ENCODE data around the gene QKI. TPM values are rescaled to one million over a fixed set of nuclear protein-coding genes. Genes with fewer than 3 reads are reported as not detected.

QKI gene
- total and polyA plus RNA-seq, 10 of the 15 experiments (the other 5 are each of a cell fraction or from before 2014, with no cell fraction given), result 4.7 to 72.5 (median 38.9) TPM

GRCh38 chr6:163423696-163424095 lies 9.2 kb downstream of the QKI start:
- H3K79me2 ChIP-seq (ENCODE audit: control insufficient read depth, insufficient read depth, low read length), result peaks cover 96% of the 10 kb centered on the region
- RAD21 ChIA-PET (ENCODE audit: unreplicated experiment), result no interaction called here
- in situ Hi-C loops (cut with MboI), result loop anchor here (5.0 kb wide), 1 partner anchor 534 kb away; no protein-coding TSS in a partner anchor
- TF ChIP-seq SMC3 (IDR thresholded peaks at IDR 0.05; ENCODE audit: borderline replicate concordance, low read length) (no peak), RAD51 (IDR thresholded peaks at IDR 0.05) (no peak), SMAD5 (IDR thresholded peaks at IDR 0.05; ENCODE audit: low read depth) (no peak), ZNF24 (IDR thresholded peaks at IDR 0.05) (no peak), HCFC1 (IDR thresholded peaks at IDR 0.05; ENCODE audit: low read length) (no peak), ZNF217 (IDR thresholded peaks at IDR 0.05) (no peak), TAF1 (IDR thresholded peaks at IDR 0.05; ENCODE audit: borderline replicate concordance, low read depth, low read length) (no peak), NFIC (IDR thresholded peaks at IDR 0.05; ENCODE audit: low read depth, low read length) (no peak), SREBF1 (IDR thresholded peaks at IDR 0.05; ENCODE audit: low read length) (no peak), NRF1 (conservative IDR thresholded peaks at IDR 0.05; ENCODE audit: low read depth, low read length) (no peak), ZBED1 (IDR thresholded peaks at IDR 0.05; ENCODE audit: borderline replicate concordance) (no peak), PBX3 (IDR thresholded peaks at IDR 0.05; ENCODE audit: insufficient replicate concordance, low read depth, low read length) (no peak), RB1 (IDR thresholded peaks at IDR 0.05; ENCODE audit: borderline replicate concordance) (no peak)
- TF ChIP-seq, protein P1, sequence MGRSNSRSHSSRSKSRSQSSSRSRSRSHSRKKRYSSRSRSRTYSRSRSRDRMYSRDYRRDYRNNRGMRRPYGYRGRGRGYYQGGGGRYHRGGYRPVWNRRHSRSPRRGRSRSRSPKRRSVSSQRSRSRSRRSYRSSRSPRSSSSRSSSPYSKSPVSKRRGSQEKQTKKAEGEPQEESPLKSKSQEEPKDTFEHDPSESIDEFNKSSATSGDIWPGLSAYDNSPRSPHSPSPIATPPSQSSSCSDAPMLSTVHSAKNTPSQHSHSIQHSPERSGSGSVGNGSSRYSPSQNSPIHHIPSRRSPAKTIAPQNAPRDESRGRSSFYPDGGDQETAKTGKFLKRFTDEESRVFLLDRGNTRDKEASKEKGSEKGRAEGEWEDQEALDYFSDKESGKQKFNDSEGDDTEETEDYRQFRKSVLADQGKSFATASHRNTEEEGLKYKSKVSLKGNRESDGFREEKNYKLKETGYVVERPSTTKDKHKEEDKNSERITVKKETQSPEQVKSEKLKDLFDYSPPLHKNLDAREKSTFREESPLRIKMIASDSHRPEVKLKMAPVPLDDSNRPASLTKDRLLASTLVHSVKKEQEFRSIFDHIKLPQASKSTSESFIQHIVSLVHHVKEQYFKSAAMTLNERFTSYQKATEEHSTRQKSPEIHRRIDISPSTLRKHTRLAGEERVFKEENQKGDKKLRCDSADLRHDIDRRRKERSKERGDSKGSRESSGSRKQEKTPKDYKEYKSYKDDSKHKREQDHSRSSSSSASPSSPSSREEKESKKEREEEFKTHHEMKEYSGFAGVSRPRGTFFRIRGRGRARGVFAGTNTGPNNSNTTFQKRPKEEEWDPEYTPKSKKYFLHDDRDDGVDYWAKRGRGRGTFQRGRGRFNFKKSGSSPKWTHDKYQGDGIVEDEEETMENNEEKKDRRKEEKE (IDR thresholded peaks at IDR 0.05), result no peak
- TF ChIP-seq, protein P2, sequence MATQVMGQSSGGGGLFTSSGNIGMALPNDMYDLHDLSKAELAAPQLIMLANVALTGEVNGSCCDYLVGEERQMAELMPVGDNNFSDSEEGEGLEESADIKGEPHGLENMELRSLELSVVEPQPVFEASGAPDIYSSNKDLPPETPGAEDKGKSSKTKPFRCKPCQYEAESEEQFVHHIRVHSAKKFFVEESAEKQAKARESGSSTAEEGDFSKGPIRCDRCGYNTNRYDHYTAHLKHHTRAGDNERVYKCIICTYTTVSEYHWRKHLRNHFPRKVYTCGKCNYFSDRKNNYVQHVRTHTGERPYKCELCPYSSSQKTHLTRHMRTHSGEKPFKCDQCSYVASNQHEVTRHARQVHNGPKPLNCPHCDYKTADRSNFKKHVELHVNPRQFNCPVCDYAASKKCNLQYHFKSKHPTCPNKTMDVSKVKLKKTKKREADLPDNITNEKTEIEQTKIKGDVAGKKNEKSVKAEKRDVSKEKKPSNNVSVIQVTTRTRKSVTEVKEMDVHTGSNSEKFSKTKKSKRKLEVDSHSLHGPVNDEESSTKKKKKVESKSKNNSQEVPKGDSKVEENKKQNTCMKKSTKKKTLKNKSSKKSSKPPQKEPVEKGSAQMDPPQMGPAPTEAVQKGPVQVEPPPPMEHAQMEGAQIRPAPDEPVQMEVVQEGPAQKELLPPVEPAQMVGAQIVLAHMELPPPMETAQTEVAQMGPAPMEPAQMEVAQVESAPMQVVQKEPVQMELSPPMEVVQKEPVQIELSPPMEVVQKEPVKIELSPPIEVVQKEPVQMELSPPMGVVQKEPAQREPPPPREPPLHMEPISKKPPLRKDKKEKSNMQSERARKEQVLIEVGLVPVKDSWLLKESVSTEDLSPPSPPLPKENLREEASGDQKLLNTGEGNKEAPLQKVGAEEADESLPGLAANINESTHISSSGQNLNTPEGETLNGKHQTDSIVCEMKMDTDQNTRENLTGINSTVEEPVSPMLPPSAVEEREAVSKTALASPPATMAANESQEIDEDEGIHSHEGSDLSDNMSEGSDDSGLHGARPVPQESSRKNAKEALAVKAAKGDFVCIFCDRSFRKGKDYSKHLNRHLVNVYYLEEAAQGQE (IDR thresholded peaks at IDR 0.05; ENCODE audit: low read depth, low read length), result no peak
- TF ChIP-seq, protein P3, sequence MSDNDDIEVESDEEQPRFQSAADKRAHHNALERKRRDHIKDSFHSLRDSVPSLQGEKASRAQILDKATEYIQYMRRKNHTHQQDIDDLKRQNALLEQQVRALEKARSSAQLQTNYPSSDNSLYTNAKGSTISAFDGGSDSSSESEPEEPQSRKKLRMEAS (IDR thresholded peaks at IDR 0.05; ENCODE audit: low read depth, low read length), result no peak

More at GRCh38 chr6:163423696-163424095, 9.2 kb downstream of the QKI start:
- 100% methylated on average over 2 of the region's 2 CpGs for WGBS (ENCODE audit: insufficient coverage, insufficient replicate concordance, low lambda C conversion rate, missing lambda C conversion rate)
- BruUV-seq (replicated peaks), result no TSS peak
- ChIA-PET CTCF (interaction anchor here (0.7 to 1.5 kb wide), 2 partner anchors 11 to 14 kb away, joined by 3 read pairs; no protein-coding TSS in a partner anchor), POLR2A (no interaction called here), SMC1A (ENCODE audit: uncharacterized antibody, unreplicated experiment) (interaction anchor here (1.0 kb wide), 1 partner anchor 13 kb away, joined by 4 read pairs; no protein-coding TSS in a partner anchor)
- intact Hi-C loops (cut with micrococcal nuclease; ENCODE audit: unreplicated experiment), result no loop called here
- Histone ChIP-seq H2AFZ (ENCODE audit: control insufficient read depth, low read depth, low read length) (no peak overlapping the region), H3K36me3 (ENCODE audit: control insufficient read depth in 2 of 2, insufficient read depth in 2 of 2, low read length in 1 of 2) (no peaks in the 10 kb centered on the region), H4K20me1 (ENCODE audit: control insufficient read depth, insufficient read depth) (peaks cover 3% of the 10 kb centered on the region; the same call in 1 of the 2 replicates), H3K27ac (ENCODE audit: control insufficient read depth, insufficient read depth) (no peak overlapping the region), H3K4me1 (ENCODE audit: control insufficient read depth, insufficient read depth, low read length) (peaks cover 3% of the 10 kb centered on the region; the same call in 1 of the 2 replicates), H3K4me2 (ENCODE audit: control insufficient read depth, insufficient read depth) (no peak overlapping the region), H3K9me3 (replicated peaks; ENCODE audit: control insufficient read depth, insufficient read depth, low read length) (no peaks in the 10 kb centered on the region), H3K4me3 (no peak overlapping the region), H3K27me3 (replicated peaks in 1 of 2; ENCODE audit: control insufficient read depth in 2 of 2, insufficient read depth in 2 of 2, low read length in 1 of 2) (no peaks in the 10 kb centered on the region), H3K9ac (ENCODE audit: control insufficient read depth, insufficient read depth, low read length) (no peak overlapping the region)
- FAIRE-seq (no peak), DNase-seq (ENCODE audit: low read depth, low spot score) (no peak), ATAC-seq (no peak)
